Naive thymus-derived CD4-positive, alpha-beta T cell (primary cell): ENCODE measurements around the gene GOLGA3. TPM values are rescaled to one million over a fixed set of nuclear protein-coding genes. Genes with fewer than 3 reads are reported as not detected.
"Not testable (repeated sequence)": the region's sequence is repeated elsewhere in the genome, so short reads cannot be mapped to it uniquely, and the experiment has no call there.

ENCODE experiments used
- ATAC-seq: fragments of 150-1000 bp; cut with Tn5 transposase; 2 replicates; pipeline ENCODE4 v1.10.0; 2021; ENCODE audit warnings: mild to moderate bottlenecking, moderate library complexity
- CTCF ChIA-PET: fragments of 350-600 bp; sonication (Branson Sonifier 250); formaldehyde crosslinking; loops from one replicate; lab custom pipeline; 2021; ENCODE audit warnings: antibody characterized with exemption; lab: Charles Lee
- POLR2A ChIA-PET: fragments of 350-600 bp; sonication (Branson Sonifier 250); formaldehyde crosslinking; loops from one replicate; lab custom pipeline; 2021; ENCODE audit warnings: antibody characterized with exemption, inconsistent platforms; lab: Charles Lee
- DNase-seq, 9 donors: peaks; one replicate each; pipeline versions ENCODE4 v3.0.0 to v3.0.0-alpha.2; 2020 to 2022; ENCODE audit warnings: mixed read lengths in 1 of 9
- H3K27ac ChIP-seq: one replicate; pipeline ENCODE4 v1.7.0; 2013; ENCODE audit warnings: mild to moderate bottlenecking, low read depth, low read length, moderate library complexity
- H3K27me3 ChIP-seq, 2 donors: one replicate each; pipeline ENCODE4 v1.7.0; 2013; ENCODE audit warnings: low read length in 2 of 2, mild to moderate bottlenecking in 2 of 2, moderate library complexity in 2 of 2; ENCODE audit not compliant: control insufficient read depth in 2 of 2, insufficient read depth in 2 of 2
- H3K36me3 ChIP-seq, 3 experiments: 1 replicate in 2 of 3; 2 replicates in 1 of 3; pipeline ENCODE4 v1.7.0; 2013; ENCODE audit warnings: low read length in 3 of 3, mild to moderate bottlenecking in 3 of 3, moderate library complexity in 1 of 3; ENCODE audit not compliant: insufficient read depth in 3 of 3, control insufficient read depth in 2 of 3
- H3K4me1 ChIP-seq, 2 donors: one replicate each; pipeline ENCODE4 v1.7.0; 2013; ENCODE audit warnings: low read length in 2 of 2, mild to moderate bottlenecking in 2 of 2, moderate library complexity in 1 of 2; ENCODE audit not compliant: control insufficient read depth in 2 of 2, insufficient read depth in 2 of 2
- H3K4me3 ChIP-seq: 2 replicates; pipeline ENCODE4 v1.7.0; 2013; ENCODE audit warnings: mild to moderate bottlenecking, low read length
- H3K9me3 ChIP-seq, 3 experiments: 1 replicate in 2 of 3; 2 replicates in 1 of 3; pipeline ENCODE4 v1.7.0; 2013; ENCODE audit warnings: low read length in 3 of 3; ENCODE audit not compliant: control insufficient read depth in 2 of 3
- H3K27ac Mint-ChIP-seq, 9 donors: one replicate each; pipeline ENCODE4 v1.8.0; 2020 to 2022; ENCODE audit warnings: mixed read lengths in 9 of 9, mild to moderate bottlenecking in 8 of 9, moderate library complexity in 5 of 9, inconsistent platforms in 2 of 9
- H3K27me3 Mint-ChIP-seq, 5 donors: one replicate each; pipeline ENCODE4 v1.8.0; 2021 to 2022; ENCODE audit warnings: mixed read lengths in 5 of 5, mild to moderate bottlenecking in 1 of 5
- H3K36me3 Mint-ChIP-seq, 5 donors: one replicate each; pipeline ENCODE4 v1.8.0; 2020 to 2022; ENCODE audit warnings: mixed read lengths in 5 of 5, mild to moderate bottlenecking in 3 of 5, inconsistent platforms in 1 of 5
- H3K4me1 Mint-ChIP-seq, 7 donors: one replicate each; pipeline ENCODE4 v1.8.0; 2020 to 2022; ENCODE audit warnings: mixed read lengths in 7 of 7, mild to moderate bottlenecking in 3 of 7, inconsistent platforms in 1 of 7
- H3K4me3 Mint-ChIP-seq, 10 donors: one replicate each; pipeline ENCODE4 v1.8.0; 2020 to 2022; ENCODE audit warnings: mild to moderate bottlenecking in 10 of 10, mixed read lengths in 10 of 10, moderate library complexity in 6 of 10, inconsistent platforms in 2 of 10
- H3K9me3 Mint-ChIP-seq, 11 donors: one replicate each; pipeline ENCODE4 v1.8.0; 2020 to 2022; ENCODE audit warnings: mixed read lengths in 11 of 11, mild to moderate bottlenecking in 4 of 11, inconsistent platforms in 1 of 11, moderate library complexity in 1 of 11
- intact Hi-C, 2 donors: fragments of 100-400 bp; cut with micrococcal nuclease; formaldehyde crosslinking; loops; one replicate each; pipeline ENCODE4 v1.15.1; 2023
- polyA plus RNA-seq, 2 donors: library from polyadenylated mRNA; unstranded; fragments of 300-500 nt; fragmentation: Illumina TruSeq; gene quantifications; one replicate each; pipeline ENCODE4 v1.2.3, GENCODE V29; 2021
- total RNA-seq, 6 experiments: library from RNA in 5 of 6; stranded (reverse) in 5 of 6; gene quantifications; 1 replicate in 5 of 6; 2 replicates in 1 of 6; pipeline ENCODE4 v1.2.3 and lab custom pipeline; 2021 to 2026

Gene GOLGA3
- total and polyA plus RNA-seq, 7 experiments from 2014 or later: 11.7 to 65.7 (median 52.1) TPM

GRCh38 chr12:132781938-132782337, 46.7 kb downstream of the GOLGA3 start:
- H3K27me3 ChIP-seq: no peaks in the 10 kb centered on the region
- no peak for DNase-seq
- H3K27ac Mint-ChIP-seq: no peak overlapping the region
- no peaks in the 10 kb centered on the region for H3K27me3 Mint-ChIP-seq
- peaks cover 12 to 52% (median 25%) of the 10 kb centered on the region in 5 donors for H3K36me3 Mint-ChIP-seq
- ATAC-seq: no peak
- CTCF ChIA-PET: no interaction called here
- no peaks in the 10 kb centered on the region for H3K4me1 ChIP-seq
- H3K36me3 ChIP-seq: peaks cover 6 to 88% (median 19%) of the 10 kb centered on the region in 3 experiments
- H3K4me3 Mint-ChIP-seq: no peak overlapping the region
- H3K9me3 ChIP-seq: no peaks in the 10 kb centered on the region
- POLR2A ChIA-PET: no interaction called here
- intact Hi-C loops: no loop called here
- peaks cover 0 to 1% (median 0%) of the 10 kb centered on the region in 7 donors for H3K4me1 Mint-ChIP-seq
- no peak overlapping the region for H3K27ac ChIP-seq
- H3K4me3 ChIP-seq: no peak overlapping the region
- H3K9me3 Mint-ChIP-seq: peaks cover 0 to 2% (median 0%) of the 10 kb centered on the region in 11 donors

DNA sequence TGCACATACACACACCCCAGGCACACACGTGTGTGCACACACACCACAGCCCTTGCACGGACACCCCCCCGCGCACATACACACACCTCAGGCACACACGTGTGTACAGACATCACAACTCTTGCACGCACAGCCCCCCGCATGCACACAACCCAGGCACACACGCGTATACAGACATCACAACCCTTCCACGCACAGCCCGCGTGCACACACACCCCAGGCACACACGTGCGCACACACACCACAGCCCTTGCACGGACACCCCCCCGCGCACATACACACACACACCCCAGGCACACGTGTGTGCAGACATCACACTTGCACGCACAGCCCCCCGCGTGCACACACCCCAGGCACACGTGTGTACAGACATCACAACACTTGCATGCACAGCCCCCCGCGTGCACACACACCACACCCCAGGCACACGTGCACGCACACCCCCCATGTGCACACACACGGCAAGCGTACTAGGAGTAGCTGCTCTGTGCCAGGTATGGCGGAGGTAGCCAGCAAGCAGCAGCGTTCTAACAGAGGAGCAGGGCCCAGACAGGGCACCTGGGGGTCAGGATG, 48.8 kb downstream of the GOLGA3 start:
- H3K4me1 ChIP-seq: peaks cover 0 to 2% of the 10 kb centered on the region in 2 donors
- no peaks in the 10 kb centered on the region for H3K9me3 Mint-ChIP-seq
- peaks cover 11 to 59% (median 29%) of the 10 kb centered on the region in 5 donors for H3K36me3 Mint-ChIP-seq
- DNase-seq (no peak), ATAC-seq (no peak)
- no peaks in the 10 kb centered on the region for H3K9me3 ChIP-seq
- no peak overlapping the region for H3K27ac ChIP-seq
- H3K4me3 ChIP-seq: no peak overlapping the region
- no peak overlapping the region for H3K4me3 Mint-ChIP-seq
- no peaks in the 10 kb centered on the region for H3K27me3 Mint-ChIP-seq
- ChIA-PET CTCF (interaction anchor here (0.6 kb wide), 1 partner anchor 22 kb away, joined by 3 read pairs; no protein-coding TSS in a partner anchor), POLR2A (interaction anchor here (1.0 kb wide), 1 partner anchor 108 kb away, joined by 3 read pairs; the partner anchor contains the start of gene CHFR)
- peaks cover 0 to 13% (median 8%) of the 10 kb centered on the region in 7 donors for H3K4me1 Mint-ChIP-seq
- H3K27me3 ChIP-seq: no peaks in the 10 kb centered on the region
- intact Hi-C loops: no loop called here
- H3K27ac Mint-ChIP-seq: peak overlapping the region in 2 of 9 donors; percentile 21 to 76
- H3K36me3 ChIP-seq: peaks cover 6 to 87% (median 20%) of the 10 kb centered on the region in 3 experiments

GRCh38 chr12:132777614-132778013, 51.1 kb downstream of the GOLGA3 start:
- H3K36me3 ChIP-seq: peaks cover 6 to 79% (median 23%) of the 10 kb centered on the region in 3 experiments
- H3K4me1 ChIP-seq: peaks cover 0 to 24% of the 10 kb centered on the region in 2 donors
- Mint-ChIP-seq H3K27me3 (no peaks in the 10 kb centered on the region), H3K27ac (no peak overlapping the region), H3K4me3 (no peak overlapping the region), H3K36me3 (peaks cover 7 to 56% (median 36%) of the 10 kb centered on the region in 5 donors), H3K9me3 (peaks cover 0 to 1% (median 0%) of the 10 kb centered on the region in 11 donors), H3K4me1 (peaks cover 2 to 36% (median 28%) of the 10 kb centered on the region in 7 donors)
- H3K27me3 ChIP-seq: no peaks in the 10 kb centered on the region
- CTCF ChIA-PET: no interaction called here
- intact Hi-C loops: no loop called here
- no peaks in the 10 kb centered on the region for H3K9me3 ChIP-seq
- ATAC-seq: no peak
- no peak overlapping the region for H3K27ac ChIP-seq
- DNase-seq: no peak
- POLR2A ChIA-PET: interaction anchor here (0.7 kb wide), 1 partner anchor 147 kb away, joined by 3 read pairs; no protein-coding TSS in a partner anchor
- no peak overlapping the region for H3K4me3 ChIP-seq

DNA sequence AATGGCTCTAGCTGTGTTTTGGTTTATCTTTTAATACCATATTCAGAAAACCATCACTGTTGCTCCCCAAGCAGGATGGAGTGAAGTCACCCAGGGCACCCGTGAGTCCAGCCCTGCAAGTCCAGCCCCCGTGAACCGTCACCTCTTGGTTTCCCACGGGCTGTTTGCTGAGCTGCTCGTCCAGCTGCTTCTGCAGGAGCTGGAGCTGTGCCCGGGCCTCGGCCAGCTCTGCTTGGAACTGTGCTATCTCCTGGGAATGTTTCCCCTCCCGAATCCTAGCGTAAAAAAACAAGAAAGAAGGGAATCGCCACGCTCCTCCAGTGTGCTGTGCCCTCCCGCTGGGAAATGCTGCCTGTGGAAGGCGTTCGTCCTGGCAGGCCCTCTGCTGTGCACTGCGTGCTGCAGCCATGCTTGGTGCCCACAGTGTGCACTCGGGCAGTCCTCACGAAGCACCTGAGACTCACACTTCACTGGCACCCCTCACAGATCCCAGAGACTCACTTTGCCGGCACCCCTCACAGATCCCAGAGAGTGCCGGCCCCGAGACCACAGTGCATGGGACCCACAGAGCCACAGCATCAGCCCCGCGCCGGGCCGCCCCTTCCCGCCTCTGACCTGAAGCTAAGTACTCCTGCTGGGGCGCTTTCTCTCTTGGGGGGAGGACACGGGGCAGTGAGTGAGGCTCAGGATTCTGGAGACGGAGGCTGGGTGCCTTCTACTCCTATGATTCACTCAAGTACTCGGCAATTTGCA, 51.7 kb downstream of the GOLGA3 start:
- CTCF ChIA-PET: no interaction called here
- peaks cover 6 to 73% (median 23%) of the 10 kb centered on the region in 3 experiments for H3K36me3 ChIP-seq
- H3K4me3 ChIP-seq: no peak overlapping the region
- Mint-ChIP-seq H3K4me3 (peak overlapping the region in 1 of 10 donors; percentile 71), H3K27ac (peak overlapping the region in 2 of 9 donors; percentile 50 to 68), H3K36me3 (peaks cover 7 to 53% (median 36%) of the 10 kb centered on the region in 5 donors), H3K27me3 (no peaks in the 10 kb centered on the region), H3K4me1 (peaks cover 4 to 42% (median 33%) of the 10 kb centered on the region in 7 donors), H3K9me3 (peaks cover 0 to 1% (median 0%) of the 10 kb centered on the region in 11 donors)
- H3K4me1 ChIP-seq: peaks cover under 1 to 27% of the 10 kb centered on the region in 2 donors
- intact Hi-C loops: no loop called here
- no peaks in the 10 kb centered on the region for H3K9me3 ChIP-seq
- ATAC-seq: no peak
- no peak overlapping the region for H3K27ac ChIP-seq
- POLR2A ChIA-PET: no interaction called here
- no peaks in the 10 kb centered on the region for H3K27me3 ChIP-seq
- DNase-seq: no peak

DNA sequence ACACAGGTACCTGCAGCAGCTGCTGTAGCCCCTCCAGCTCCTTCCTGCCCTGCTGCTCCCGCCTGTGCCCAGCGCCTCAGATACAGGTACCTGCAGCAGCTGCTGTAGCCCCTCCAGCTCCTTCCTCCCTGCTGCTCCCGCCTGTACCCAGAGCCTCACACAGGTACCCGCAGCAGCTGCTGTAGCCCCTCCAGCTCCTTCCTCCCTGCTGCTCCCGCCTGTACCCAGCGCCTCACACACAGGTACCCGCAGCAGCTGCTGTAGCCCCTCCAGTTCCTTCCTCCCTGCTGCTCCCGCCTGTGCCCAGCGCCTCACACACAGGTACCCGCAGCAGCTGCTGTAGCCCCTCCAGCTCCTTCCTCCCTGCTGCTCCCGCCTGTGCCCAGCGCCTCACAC, 52.4 kb downstream of the GOLGA3 start:
- Histone ChIP-seq H3K4me1 (peaks cover 4 to 35% of the 10 kb centered on the region in 2 donors), H3K36me3 (peaks cover 6 to 65% (median 23%) of the 10 kb centered on the region in 3 experiments)
- H3K9me3 ChIP-seq, H3K27me3 Mint-ChIP-seq, H3K4me3 ChIP-seq, H3K27ac ChIP-seq, ATAC-seq, intact Hi-C loops, H3K9me3 Mint-ChIP-seq, POLR2A ChIA-PET, H3K27me3 ChIP-seq, DNase-seq: not testable (repeated sequence)
- peak overlapping the region in 2 of 9 donors; percentile 21 to 50 for H3K27ac Mint-ChIP-seq
- H3K36me3 Mint-ChIP-seq: peaks cover 7 to 50% (median 36%) of the 10 kb centered on the region in 5 donors
- H3K4me3 Mint-ChIP-seq: peak overlapping the region in 2 of 10 donors; percentile 20 to 71
- CTCF ChIA-PET: interaction anchor here (0.6 kb wide), 1 partner anchor 177 kb away, joined by 4 read pairs; no protein-coding TSS in a partner anchor
- H3K4me1 Mint-ChIP-seq: peaks cover 12 to 50% (median 40%) of the 10 kb centered on the region in 7 donors

GRCh38 chr12:132775502-132776229, 53.0 kb downstream of the GOLGA3 start:
- ChIA-PET POLR2A (interaction anchor here (0.6 to 2.0 kb wide), 3 partner anchors 14 to 355 kb away, joined by 3 to 9 read pairs (median 3); partner anchors contain the start of genes ANKLE2, PGAM5 and ZNF10), CTCF (interaction anchor here (0.6 to 1.4 kb wide), 4 partner anchors 9 to 177 kb away, joined by 3 to 4 read pairs (median 4); no protein-coding TSS in a partner anchor)
- ATAC-seq (no peak), DNase-seq (no peak)
- Histone ChIP-seq H3K9me3 (no peaks in the 10 kb centered on the region), H3K4me3 (no peak overlapping the region), H3K27ac (no peak overlapping the region), H3K4me1 (peaks cover 4 to 39% of the 10 kb centered on the region in 2 donors), H3K36me3 (peaks cover 3 to 60% (median 18%) of the 10 kb centered on the region in 3 experiments), H3K27me3 (no peaks in the 10 kb centered on the region)
- no peaks in the 10 kb centered on the region for H3K27me3 Mint-ChIP-seq
- peaks cover 4 to 49% (median 33%) of the 10 kb centered on the region in 5 donors for H3K36me3 Mint-ChIP-seq
- H3K27ac Mint-ChIP-seq: peak overlapping the region in 3 of 9 donors; percentile 26 to 51 (median 32)
- H3K4me1 Mint-ChIP-seq: peaks cover 14 to 55% (median 43%) of the 10 kb centered on the region in 7 donors
- H3K9me3 Mint-ChIP-seq: peaks cover 0 to 1% (median 0%) of the 10 kb centered on the region in 11 donors
- intact Hi-C loops: no loop called here
- peak overlapping the region in 1 of 10 donors; percentile 71 for H3K4me3 Mint-ChIP-seq
